ENCODE data around the gene MT1B. TPM values are rescaled to one million over a fixed set of nuclear protein-coding genes. Genes with fewer than 3 reads are reported as not detected.

MT1B gene
- polyA plus RNA-seq, 1 donor from 2014 or later: not detected

- H3K79me2 ChIP-seq (replicated peaks; ENCODE audit: insufficient read depth, low read length): no peaks in the 10 kb centered on the region
- peak overlapping the region; percentile 57 for H3K4me3 ChIP-seq (ENCODE audit: low read length)
- TF ChIP-seq SMC3 (conservative IDR thresholded peaks at IDR 0.05; ENCODE audit: poor library complexity) (no peak), EZH2 (IDR thresholded peaks at IDR 0.05; ENCODE audit: borderline replicate concordance, insufficient read depth, low read length, poor library complexity, severe bottlenecking) (no peak), MXI1 (conservative IDR thresholded peaks at IDR 0.05; ENCODE audit: poor library complexity, severe bottlenecking) (no peak), CTCF (IDR thresholded peaks at IDR 0.05; ENCODE audit: poor library complexity, severe bottlenecking) (no peak), RAD21 (conservative IDR thresholded peaks at IDR 0.05) (no peak), POLR2AphosphoS5 (IDR thresholded peaks at IDR 0.05) (no peak), REST (IDR thresholded peaks at IDR 0.05; ENCODE audit: borderline replicate concordance) (no peak), TAF1 (IDR thresholded peaks at IDR 0.05; ENCODE audit: low read depth) (no peak)
- H3K27ac ChIP-seq (ENCODE audit: low read length): no peak overlapping the region
- H3K9me3 ChIP-seq (ENCODE audit: low read length): no peaks in the 10 kb centered on the region
- H3K36me3 ChIP-seq (ENCODE audit: insufficient read depth, low read length): no peaks in the 10 kb centered on the region
- H3K9me2 ChIP-seq (ENCODE audit: insufficient read depth, low read length): no peaks in the 10 kb centered on the region
- H3K4me2 ChIP-seq (ENCODE audit: low read length): no peak overlapping the region
- no peak overlapping the region for H2AFZ ChIP-seq (ENCODE audit: low read depth, low read length)
- no peaks in the 10 kb centered on the region for H3F3A ChIP-seq (ENCODE audit: insufficient read depth, low read length, poor library complexity, severe bottlenecking)
- H3K9ac ChIP-seq (ENCODE audit: low read length): no peak overlapping the region
- H3K27me3 ChIP-seq (ENCODE audit: insufficient read depth, low read depth, low read length): peaks cover 65% of the 10 kb centered on the region
- H4K20me1 ChIP-seq (ENCODE audit: insufficient read depth): no peaks in the 10 kb centered on the region
Observed at GRCh38 chr16:56617212-56618085, 34.2 kb upstream of the MT1B start.

GRCh38 chr16:56618138-56618537 is 33.5 kb upstream of the MT1B start:
- no peaks in the 10 kb centered on the region for H4K20me1 ChIP-seq (ENCODE audit: insufficient read depth)
- H3K9me2 ChIP-seq (ENCODE audit: insufficient read depth, low read length): no peaks in the 10 kb centered on the region
- H3K4me3 ChIP-seq (ENCODE audit: low read length): no peak overlapping the region
- H3K4me2 ChIP-seq (ENCODE audit: low read length): no peak overlapping the region
- H3K9ac ChIP-seq (ENCODE audit: low read length): no peak overlapping the region
- H3K36me3 ChIP-seq (ENCODE audit: insufficient read depth, low read length): no peaks in the 10 kb centered on the region
- no peak for TF ChIP-seq EZH2 (IDR thresholded peaks at IDR 0.05; ENCODE audit: borderline replicate concordance, insufficient read depth, low read length, poor library complexity, severe bottlenecking)
- TF ChIP-seq EP300 (conservative IDR thresholded peaks at IDR 0.05; ENCODE audit: poor library complexity, severe bottlenecking): no peak
- TF ChIP-seq MXI1 (conservative IDR thresholded peaks at IDR 0.05; ENCODE audit: poor library complexity, severe bottlenecking): no peak
- TF ChIP-seq POLR2AphosphoS5 (IDR thresholded peaks at IDR 0.05): no peak
- no peak for TF ChIP-seq RAD21 (conservative IDR thresholded peaks at IDR 0.05)
- TF ChIP-seq CTCF (IDR thresholded peaks at IDR 0.05; ENCODE audit: poor library complexity, severe bottlenecking): no peak
- TF ChIP-seq SMC3 (conservative IDR thresholded peaks at IDR 0.05; ENCODE audit: poor library complexity): no peak
- TF ChIP-seq TAF1 (IDR thresholded peaks at IDR 0.05; ENCODE audit: low read depth): no peak
- TF ChIP-seq REST (IDR thresholded peaks at IDR 0.05; ENCODE audit: borderline replicate concordance): no peak
- no peaks in the 10 kb centered on the region for H3K79me2 ChIP-seq (replicated peaks; ENCODE audit: insufficient read depth, low read length)
- H3F3A ChIP-seq (ENCODE audit: insufficient read depth, low read length, poor library complexity, severe bottlenecking): no peaks in the 10 kb centered on the region
- H2AFZ ChIP-seq (ENCODE audit: low read depth, low read length): no peak overlapping the region
- H3K9me3 ChIP-seq (ENCODE audit: low read length): no peaks in the 10 kb centered on the region
- H3K27ac ChIP-seq (ENCODE audit: low read length): no peak overlapping the region
- H3K27me3 ChIP-seq (ENCODE audit: insufficient read depth, low read depth, low read length): peaks cover 65% of the 10 kb centered on the region
